Ovary (tissue), 9 donors: ENCODE results near the gene WDR53. TPM values are rescaled to one million over a fixed set of nuclear protein-coding genes. Genes with fewer than 3 reads are reported as not detected.
"Not testable (repeated sequence)": the region's sequence is repeated elsewhere in the genome, so short reads cannot be mapped to it uniquely, and the experiment has no call there.

Source experiments
- DNase-seq, 5 donors: peaks; one replicate each; pipeline ENCODE4 v3.0.0-alpha.2; 2019 to 2020
- H3K27ac ChIP-seq, 2 donors: fragments of 200-600 bp; one replicate each; pipeline versions ENCODE4 v1.5.1 to v1.8.0; 2019 to 2022
- H3K27me3 ChIP-seq: fragments of 200-600 bp; one replicate; pipeline ENCODE4 v1.8.0; 2022
- H3K36me3 ChIP-seq: fragments of 200-600 bp; sonication (generic); one replicate; pipeline ENCODE4 v1.5.1; 2019
- H3K4me1 ChIP-seq: one replicate; pipeline ENCODE4 v1.8.1; 2013; ENCODE audit warnings: mild to moderate bottlenecking, moderate library complexity; ENCODE audit not compliant: insufficient read depth
- H3K4me3 ChIP-seq: fragments of 200-600 bp; sonication (generic); one replicate; pipeline ENCODE4 v1.5.1; 2017
- H3K9me3 ChIP-seq, 2 donors: fragments of 200-600 bp in 1 of 2; sonication (generic) in 1 of 2; one replicate each; pipeline versions ENCODE4 v1.5.1 to v1.8.1; 2013 to 2019; ENCODE audit warnings: mild to moderate bottlenecking in 1 of 2, moderate library complexity in 1 of 2
- CTCF ChIP-seq, 3 donors: fragments of 450-650 bp in 2 of 3; fragments of 200-600 bp in 1 of 3; IDR thresholded peaks; one replicate each; pipeline versions ENCODE4 v1.5.1 to v1.8.0; 2016 to 2022; ENCODE audit warnings: antibody characterized with exemption in 3 of 3, mild to moderate bottlenecking in 1 of 3
- EP300 ChIP-seq: sonication (generic); formaldehyde crosslinking; IDR thresholded peaks from one replicate; pipeline ENCODE4 v1.6.1; 2017; ENCODE audit warnings: antibody characterized with exemption
- POLR2A ChIP-seq: fragments of 450-650 bp; IDR thresholded peaks from one replicate; pipeline ENCODE4 v1.6.1; 2017; ENCODE audit warnings: antibody characterized with exemption, mild to moderate bottlenecking, moderate library complexity
- WGBS, 3 donors: extraction: QIAGEN DNeasy Blood & Tissue Kit in 1 of 3; methylation state at CpG; one replicate each; pipeline versions ENCODE4 v1.1.5 to v1.1.7; 2013 to 2017; 5-methylcytosine and 5-hydroxymethylcytosine counted together
- intact Hi-C, 4 donors: fragments of 100-400 bp; cut with DNase I; formaldehyde crosslinking; loops; one replicate each; pipeline versions ENCODE4 v1.11.0 to v1.15.1; 2022 to 2023
- polyA plus RNA-seq, 2 donors: library from polyadenylated mRNA; stranded (reverse); fragments of 200-250 nt in 1 of 2; fragments of 350-450 nt in 1 of 2; fragmentation: Illumina TruSeq in 1 of 2; extraction: RNeasy Lipid Tissue Mini Kit (QIAGEN cat#74804) in 1 of 2; gene quantifications; one replicate each; pipeline ENCODE4 v1.2.3, GENCODE V29; 2013 to 2014
- total RNA-seq, 7 donors: library from RNA; depleted of rRNA in 2 of 7; stranded (reverse); fragments of >200 nt in 2 of 7; fragmentation: NEBNext Ultra II Directional in 3 of 7; extraction: Animal tissue kit (Norgen Biotek cat#: 25700) in 3 of 7; gene quantifications; one replicate each; pipeline versions ENCODE4 v1.1.0 to v1.2.4, GENCODE V29; 2016 to 2023
- donor health status: DM: no; HTN: no; CAD: no; lungs with moderate emphysema.
- donor health status: DM: no; HTN: no; CAD: no.
- donor health status: Bipolar disorder and iron deficiency.
- donor health status: DM: yes; HTN: yes; CAD: no.
- donor health status: DM: no; HTN: no; CAD: no.
- donor health status: DM: yes; HTN: yes; CAD: no.

Gene WDR53
- total and polyA plus RNA-seq, 9 donors, result 3.0 to 14.1 (median 11.6) TPM

GRCh38 chr3:196557236-196557635, 11.1 kb downstream of the WDR53 start:
- 70 to 77% (median 73%) methylated on average over 5 of the region's 5 CpGs for WGBS, 3 donors
- H3K27ac ChIP-seq, result no peak overlapping the region
- TF ChIP-seq EP300 (no peak), CTCF (IDR thresholded peaks at IDR 0.05) (no peak), POLR2A (no peak)
- H3K4me1 ChIP-seq, result no peaks in the 10 kb centered on the region
- H3K4me3 ChIP-seq, result no peak overlapping the region
- DNase-seq, result no peak
- H3K27me3 ChIP-seq, result no peaks in the 10 kb centered on the region
- no peaks in the 10 kb centered on the region for H3K9me3 ChIP-seq
- H3K36me3 ChIP-seq, result no peaks in the 10 kb centered on the region
- intact Hi-C loops, result no loop called here

DNA sequence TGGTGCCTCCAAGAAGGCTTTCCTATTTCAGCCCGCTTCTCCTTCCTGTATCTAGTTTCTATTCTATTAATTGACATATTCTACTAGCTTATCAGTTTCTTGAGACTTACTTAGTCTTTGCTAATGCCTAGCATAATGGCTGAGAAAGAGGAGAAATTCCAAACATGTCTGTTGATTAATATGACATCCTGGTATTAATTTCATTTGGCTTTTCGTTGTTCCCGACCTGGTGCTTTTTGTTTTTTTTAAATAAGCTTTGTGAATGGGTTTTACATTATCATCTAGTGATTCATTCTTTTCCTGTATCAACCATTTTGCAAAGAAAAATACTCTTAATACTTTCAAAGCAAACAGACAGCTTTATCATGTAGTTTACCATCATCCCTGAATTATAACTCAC, 13.1 kb downstream of the WDR53 start:
- intact Hi-C loops, result no loop called here
- H3K9me3 ChIP-seq, result no peaks in the 10 kb centered on the region
- no peaks in the 10 kb centered on the region for H3K36me3 ChIP-seq
- no peak for DNase-seq
- H3K27me3 ChIP-seq, result no peaks in the 10 kb centered on the region
- H3K27ac ChIP-seq, result no peak overlapping the region
- no peak for TF ChIP-seq EP300
- H3K4me1 ChIP-seq, result no peaks in the 10 kb centered on the region
- WGBS, 3 donors, result 68 to 75% (median 71%) methylated on average over 3 of the region's 3 CpGs
- H3K4me3 ChIP-seq, result no peak overlapping the region

DNA sequence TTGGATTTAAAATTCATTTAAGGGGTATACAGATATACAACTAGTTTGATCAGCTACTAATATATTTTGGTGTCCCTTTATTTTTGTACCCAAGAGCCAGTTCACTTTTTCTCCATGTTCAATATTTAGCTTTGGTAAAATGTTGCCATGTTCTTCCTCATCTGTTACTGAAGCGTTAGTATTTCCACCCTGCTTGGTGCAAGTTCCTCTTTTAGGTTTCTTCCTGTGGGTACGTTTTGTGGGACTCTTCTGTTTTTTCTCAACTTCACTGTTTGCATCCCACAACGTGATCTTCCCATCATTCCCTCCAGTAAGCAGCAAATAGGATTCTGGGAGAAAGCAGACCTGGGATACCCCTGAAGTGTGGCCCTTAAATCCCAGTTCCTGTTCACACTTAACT, 14.1 kb downstream of the WDR53 start:
- H3K4me3 ChIP-seq, result no peak overlapping the region
- H3K27ac ChIP-seq, result no peak overlapping the region
- DNase-seq, result no peak
- no peaks in the 10 kb centered on the region for H3K36me3 ChIP-seq
- intact Hi-C loops, result no loop called here
- no peaks in the 10 kb centered on the region for H3K9me3 ChIP-seq
- no peaks in the 10 kb centered on the region for H3K4me1 ChIP-seq
- 71 to 81% (median 71%) methylated on average over 3 of the region's 3 CpGs for WGBS, 3 donors
- H3K27me3 ChIP-seq, result no peaks in the 10 kb centered on the region
- no peak for TF ChIP-seq CTCF (IDR thresholded peaks at IDR 0.05)

DNA sequence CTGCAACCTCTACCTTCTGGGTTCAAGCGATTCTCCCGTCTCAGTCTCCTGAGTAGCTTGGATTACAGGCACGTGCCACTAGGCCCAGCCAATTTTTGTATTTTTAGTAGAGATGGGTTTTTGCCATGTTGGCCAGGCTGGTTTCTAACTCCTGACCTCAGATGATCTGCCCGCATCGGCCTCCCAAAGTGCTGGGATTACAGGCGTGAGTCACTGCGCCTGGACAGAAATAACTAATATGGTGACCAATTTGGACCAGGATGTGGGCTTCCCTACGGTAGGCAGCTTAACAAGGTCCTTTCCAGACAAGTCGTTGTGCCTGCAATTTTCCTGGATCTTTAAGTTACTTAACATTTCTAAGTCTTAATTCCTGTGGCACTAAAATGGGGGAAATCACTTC, 14.8 kb downstream of the WDR53 start:
- Histone ChIP-seq H3K27me3 (no peaks in the 10 kb centered on the region), H3K27ac (no peak overlapping the region), H3K9me3 (no peaks in the 10 kb centered on the region), H3K4me3 (no peak overlapping the region), H3K4me1 (no peaks in the 10 kb centered on the region), H3K36me3 (no peaks in the 10 kb centered on the region)
- intact Hi-C loops, result no loop called here
- TF ChIP-seq CTCF (IDR thresholded peaks at IDR 0.05) (no peak), EP300 (no peak)
- no peak for DNase-seq
- WGBS, 3 donors, result 94 to 98% (median 95%) methylated on average over 9 of the region's 9 CpGs

GRCh38 chr3:196552253-196552652, 16.1 kb downstream of the WDR53 start:
- 94 to 97% (median 95%) methylated on average over 5 of the region's 5 CpGs for whole genome bisulfite sequencing, 3 donors
- Histone ChIP-seq H3K36me3 (no peaks in the 10 kb centered on the region), H3K9me3 (no peaks in the 10 kb centered on the region), H3K27me3 (no peaks in the 10 kb centered on the region), H3K4me1 (no peaks in the 10 kb centered on the region), H3K4me3 (no peak overlapping the region), H3K27ac (no peak overlapping the region)
- no peak for TF ChIP-seq POLR2A
- TF ChIP-seq EP300, result no peak
- TF ChIP-seq CTCF (IDR thresholded peaks at IDR 0.05), result no peak
- DNase-seq, result no peak
- intact Hi-C loops, result no loop called here

GRCh38 chr3:196550172-196550571, 18.2 kb downstream of the WDR53 start:
- H3K27ac ChIP-seq, H3K4me1 ChIP-seq, H3K36me3 ChIP-seq, DNase-seq, H3K9me3 ChIP-seq, H3K4me3 ChIP-seq, intact Hi-C loops, H3K27me3 ChIP-seq: not testable (repeated sequence)
- 82 to 91% (median 87%) methylated on average over 3 of the region's 3 CpGs for WGBS, 3 donors

DNA sequence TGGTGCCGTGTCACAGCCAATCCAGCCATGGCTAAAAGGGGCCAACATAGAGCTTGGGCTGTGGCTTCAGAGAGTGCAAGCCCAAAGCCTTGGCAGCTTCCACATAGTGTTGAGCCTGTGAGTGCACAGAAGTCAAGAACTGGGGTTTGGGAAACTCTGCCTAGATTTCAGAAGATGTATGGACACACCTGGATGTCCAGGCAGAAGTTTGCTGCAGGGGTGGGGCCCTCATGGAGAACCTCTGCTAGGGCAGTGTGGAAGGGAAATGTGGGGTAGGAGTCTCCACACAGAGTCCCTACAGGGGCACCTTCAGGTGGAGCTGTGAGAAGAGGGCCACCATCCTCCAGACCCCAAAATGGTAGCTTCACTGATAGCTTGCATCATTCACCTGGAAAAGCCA, 19.0 kb downstream of the WDR53 start:
- DNase-seq, H3K4me3 ChIP-seq, H3K27me3 ChIP-seq, H3K36me3 ChIP-seq, H3K27ac ChIP-seq, intact Hi-C loops, H3K4me1 ChIP-seq, H3K9me3 ChIP-seq: not testable (repeated sequence)
- whole genome bisulfite sequencing, 3 donors, result 92 to 100% (median 95%) methylated on average over 1 of the region's 1 CpG
